G401.6 (cell line): Measurements from ENCODE around the gene NOTCH2NLA.
"Not testable (repeated sequence)": the region's sequence is repeated elsewhere in the genome, so short reads cannot be mapped to it uniquely, and the experiment has no call there.

Experiments
- FAIRE-seq: peaks from 2 replicates; lab custom pipeline; 2012; peaks lifted over from hg19 to GRCh38; lab: Jason Lieb, UNC

Gene NOTCH2NLA

DNA sequence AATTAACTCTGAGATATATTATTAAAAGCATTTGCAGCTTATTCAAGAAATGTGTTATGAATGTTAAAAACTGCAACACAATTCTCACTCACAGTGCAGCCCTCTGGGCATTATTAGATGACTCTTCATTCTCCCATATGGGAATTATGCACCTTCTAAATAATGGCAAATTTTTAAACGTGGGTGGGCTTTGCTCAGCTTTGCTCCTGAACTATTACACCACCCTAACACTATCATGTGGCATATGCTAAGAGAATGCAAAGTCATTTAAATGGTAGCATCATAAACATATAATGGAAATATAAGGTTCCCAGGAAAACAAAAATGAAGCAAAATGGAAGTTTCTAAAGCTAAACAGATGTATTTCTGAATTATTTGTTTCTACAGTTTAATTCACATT, 61.5 kb downstream of the NOTCH2NLA start:
- FAIRE-seq: not testable (repeated sequence)

DNA sequence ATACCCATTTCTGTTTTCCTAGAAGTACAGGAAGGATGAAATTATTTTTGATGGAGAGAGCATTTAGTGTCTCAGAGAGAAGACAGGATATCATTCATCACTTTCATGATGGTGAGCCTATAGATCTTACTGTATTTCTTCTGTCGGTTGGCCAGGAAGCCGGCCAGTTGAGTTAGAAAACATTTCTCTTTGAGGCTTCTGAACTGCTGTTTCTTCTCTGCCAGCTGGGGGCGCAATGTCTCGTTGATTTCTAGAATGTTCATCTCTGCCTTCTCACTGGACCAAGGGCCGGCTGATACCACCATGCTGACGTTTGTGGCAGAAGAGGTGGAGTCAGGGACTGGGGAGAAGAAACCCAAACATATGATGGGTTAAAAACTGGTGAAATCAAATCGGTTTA, 84.4 kb downstream of the NOTCH2NLA start, which contains the start of gene NBPF10:
TSS of gene NBPF10 (minus strand) at position 340 of the 400 bp plus-strand sequence. CDS start at position 305, 35 bp downstream.
- FAIRE-seq: not testable (repeated sequence)
